H9 (cell line): Measurements from ENCODE around the gene CHMP4A. TPM values are rescaled to one million over a fixed set of nuclear protein-coding genes. Genes with fewer than 3 reads are reported as not detected.

Source experiments
- DNase-seq: peaks from one replicate; pipeline ENCODE4 v3.0.0-alpha.2; 2017
- H2AFZ ChIP-seq: one replicate; pipeline ENCODE4 v1.6.1; 2013; ENCODE audit warnings: mild to moderate bottlenecking, low read length, control low read depth, moderate library complexity
- H2AK5ac ChIP-seq: 2 replicates; pipeline ENCODE4 v1.6.1; 2013; ENCODE audit warnings: low read length, control low read depth, mixed read lengths; ENCODE audit not compliant: insufficient read length
- H2BK120ac ChIP-seq: one replicate; pipeline ENCODE4 v1.6.1; 2013; ENCODE audit warnings: low read depth, mild to moderate bottlenecking, low read length, control low read depth, inconsistent platforms; ENCODE audit not compliant: poor library complexity, severe bottlenecking
- H2BK12ac ChIP-seq: 2 replicates; pipeline ENCODE4 v1.6.1; 2013; ENCODE audit warnings: low read length, control low read depth, mixed read lengths, low read depth; ENCODE audit not compliant: insufficient read length
- H2BK15ac ChIP-seq: 2 replicates; pipeline ENCODE4 v1.6.1; 2013; ENCODE audit warnings: low read depth, low read length, control low read depth
- H2BK20ac ChIP-seq: one replicate; pipeline ENCODE4 v1.6.1; 2013; ENCODE audit warnings: low read depth, mild to moderate bottlenecking, low read length, control low read depth, inconsistent platforms; ENCODE audit not compliant: poor library complexity, severe bottlenecking
- H2BK5ac ChIP-seq: 2 replicates; pipeline ENCODE4 v1.6.1; 2013; ENCODE audit warnings: low read length, control low read depth, mixed read lengths; ENCODE audit not compliant: insufficient read length
- H3K14ac ChIP-seq: 2 replicates; pipeline ENCODE4 v1.6.1; 2013; ENCODE audit warnings: low read length, control low read depth; ENCODE audit not compliant: insufficient read depth
- H3K18ac ChIP-seq: 2 replicates; pipeline ENCODE4 v1.6.1; 2013; ENCODE audit warnings: low read depth, mild to moderate bottlenecking, mixed read lengths, low read length, control low read depth; ENCODE audit not compliant: insufficient read length
- H3K23ac ChIP-seq: 2 replicates; pipeline ENCODE4 v1.6.1; 2013; ENCODE audit warnings: low read length, control low read depth, mixed read lengths, low read depth; ENCODE audit not compliant: insufficient read length
- H3K23me2 ChIP-seq: 2 replicates; pipeline ENCODE4 v1.6.1; 2013; ENCODE audit warnings: low read depth, mild to moderate bottlenecking, mixed read lengths, low read length, control low read depth; ENCODE audit not compliant: insufficient read length, poor library complexity, severe bottlenecking
- H3K27ac ChIP-seq: 2 replicates; pipeline ENCODE4 v1.5.1; 2013; ENCODE audit warnings: low read length, control low read depth, mixed read lengths, low read depth; ENCODE audit not compliant: insufficient read length
- H3K27me3 ChIP-seq: 2 replicates; pipeline ENCODE4 v1.6.1; 2013; ENCODE audit warnings: low read length, control low read depth, inconsistent platforms; ENCODE audit not compliant: insufficient read depth
- H3K4ac ChIP-seq: 2 replicates; pipeline ENCODE4 v1.6.1; 2013; ENCODE audit warnings: low read depth, mild to moderate bottlenecking, control low read depth, inconsistent platforms, low read length, moderate library complexity
- H3K4me1 ChIP-seq: 2 replicates; pipeline ENCODE4 v1.6.1; 2013; ENCODE audit warnings: low read length, control low read depth, inconsistent platforms; ENCODE audit not compliant: insufficient read depth
- H3K4me2 ChIP-seq: 2 replicates; pipeline ENCODE4 v1.6.1; 2013; ENCODE audit warnings: low read length, control low read depth, mixed read lengths; ENCODE audit not compliant: insufficient read length, insufficient read depth
- H3K56ac ChIP-seq: 2 replicates; pipeline ENCODE4 v1.6.1; 2013; ENCODE audit warnings: low read depth, mild to moderate bottlenecking, mixed read lengths, low read length, control low read depth; ENCODE audit not compliant: insufficient read length
- H3K79me1 ChIP-seq: 2 replicates; pipeline ENCODE4 v1.6.1; 2013; ENCODE audit warnings: low read depth, mild to moderate bottlenecking, moderate library complexity, low read length, control low read depth, inconsistent platforms; ENCODE audit not compliant: insufficient read depth, poor library complexity, severe bottlenecking
- H3K79me2 ChIP-seq: 2 replicates; pipeline ENCODE4 v1.6.1; 2013; ENCODE audit warnings: low read length, control low read depth, inconsistent platforms; ENCODE audit not compliant: insufficient read depth
- H3K9ac ChIP-seq: 2 replicates; pipeline ENCODE4 v1.6.1; 2013; ENCODE audit warnings: low read length, control low read depth, mixed read lengths; ENCODE audit not compliant: insufficient read length; ENCODE audit errors: extremely low read depth
- H3K9me3 ChIP-seq: one replicate; pipeline ENCODE4 v1.6.1; 2013; ENCODE audit warnings: low read depth, low read length, inconsistent platforms; ENCODE audit not compliant: control insufficient read depth
- H3T11ph ChIP-seq: one replicate; pipeline ENCODE4 v1.6.1; 2013; ENCODE audit warnings: mild to moderate bottlenecking, low read length, control low read depth, inconsistent platforms
- H4K20me1 ChIP-seq: one replicate; pipeline ENCODE4 v1.6.1; 2013; ENCODE audit not compliant: control insufficient read depth, insufficient read length, insufficient read depth
- H4K5ac ChIP-seq: 2 replicates; pipeline ENCODE4 v1.6.1; 2013; ENCODE audit warnings: low read depth, mild to moderate bottlenecking, mixed read lengths, low read length, control low read depth; ENCODE audit not compliant: insufficient read length
- H4K8ac ChIP-seq: replicated peaks from 2 replicates; pipeline ENCODE4 v1.6.1; 2013; ENCODE audit warnings: low read length, control low read depth, mixed read lengths, low read depth; ENCODE audit not compliant: insufficient read length
- H4K91ac ChIP-seq: 2 replicates; pipeline ENCODE4 v1.6.1; 2013; ENCODE audit warnings: low read depth, mild to moderate bottlenecking, moderate library complexity, mixed read lengths, low read length, control low read depth; ENCODE audit not compliant: insufficient read length
- H3K27ac Mint-ChIP-seq, 3 experiments: 2 replicates in 2 of 3; 3 replicates in 1 of 3; pipeline ENCODE4 v1.8.0; 2020 to 2021; ENCODE audit warnings: mixed read lengths in 3 of 3, mild to moderate bottlenecking in 1 of 3, moderate library complexity in 1 of 3
- H3K27me3 Mint-ChIP-seq: 2 replicates; pipeline ENCODE4 v1.8.0; 2021; ENCODE audit warnings: low read depth, mild to moderate bottlenecking, moderate library complexity, mixed read lengths
- H3K36me3 Mint-ChIP-seq, 3 experiments: 2 replicates in 2 of 3; 3 replicates in 1 of 3; pipeline ENCODE4 v1.8.0; 2020 to 2021; ENCODE audit warnings: low read depth in 3 of 3, mixed read lengths in 3 of 3; ENCODE audit not compliant: insufficient read depth in 1 of 3
- H3K4me1 Mint-ChIP-seq, 2 experiments: 2 replicates each; pipeline ENCODE4 v1.8.0; 2020; ENCODE audit warnings: mixed read lengths in 2 of 2
- H3K4me3 Mint-ChIP-seq, 2 experiments: 2 replicates in 1 of 2; 3 replicates in 1 of 2; pipeline ENCODE4 v1.8.0; 2020 to 2021; ENCODE audit warnings: mild to moderate bottlenecking in 2 of 2, mixed read lengths in 2 of 2, moderate library complexity in 1 of 2
- H3K9me3 Mint-ChIP-seq, 2 experiments: 2 replicates in 1 of 2; 3 replicates in 1 of 2; pipeline ENCODE4 v1.8.0; 2020; ENCODE audit warnings: mild to moderate bottlenecking in 2 of 2, mixed read lengths in 2 of 2, moderate library complexity in 1 of 2
- WGBS: extraction: QIAGEN DNeasy Blood & Tissue Kit; methylation state at CpG from one replicate; pipeline ENCODE4 v1.1.7; 2013; ENCODE audit warnings: missing lambda C conversion rate, low lambda C conversion rate, mixed read lengths; ENCODE audit not compliant: insufficient read length; ENCODE audit errors: extremely low coverage; 5-methylcytosine and 5-hydroxymethylcytosine counted together
- total RNA-seq: library from RNA; stranded (reverse); gene quantifications from 2 replicates; pipeline ENCODE4 v1.2.1, GENCODE V29; 2021
- TF ChIP-seq, protein P1 (sequence below): fragments of 200-600 bp; sonication (generic); conservative IDR thresholded peaks from 3 replicates; pipeline ENCODE4 v1.8.0; 2021; ENCODE audit warnings: antibody characterized with exemption, mild to moderate bottlenecking

CHMP4A gene
- total RNA-seq, 1 experiment from 2014 or later = 46.2 TPM

DNA sequence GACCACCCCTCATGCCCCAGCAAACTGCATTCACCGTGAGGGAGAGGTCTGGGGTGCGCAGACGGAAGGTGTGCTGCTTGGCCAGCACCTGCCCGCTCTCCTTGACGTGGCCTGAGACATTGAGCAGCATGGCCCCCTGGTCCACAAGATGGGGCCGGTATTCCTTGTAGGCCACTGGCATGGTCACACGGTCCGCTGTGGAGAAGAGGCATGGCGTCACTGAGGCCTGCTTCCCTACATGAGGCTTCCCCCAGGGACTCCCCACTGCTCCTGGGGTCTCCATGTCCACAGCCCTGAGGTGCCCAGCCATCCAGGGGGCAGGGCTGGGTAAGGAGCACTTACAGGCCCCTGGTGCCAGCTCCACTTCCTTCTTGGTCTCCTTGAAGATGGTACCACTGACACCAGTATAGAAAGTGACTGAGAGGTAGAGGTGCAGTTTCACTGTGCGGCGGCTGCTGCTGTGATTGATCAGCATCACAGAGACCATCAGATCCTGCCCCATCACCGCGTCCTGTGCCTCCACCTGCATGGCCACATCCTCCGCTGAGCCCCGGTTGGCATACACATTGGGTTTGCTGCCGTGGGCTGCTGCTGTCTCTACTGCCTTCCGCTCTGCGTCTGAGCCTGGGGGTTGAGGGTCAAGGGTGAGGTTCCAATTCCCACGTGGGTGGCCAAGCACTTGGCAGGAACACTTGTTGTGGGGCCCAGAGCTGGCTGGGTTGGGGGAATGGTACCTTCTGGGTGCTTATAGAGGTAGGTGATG is 41.5 kb upstream of the CHMP4A start:
- no peak overlapping the region for H3K18ac ChIP-seq
- no peaks in the 10 kb centered on the region for H3K79me1 ChIP-seq
- peak overlapping the region in 2 of 3 experiments; percentile 44 to 65; a peak in 2 of 7 replicates for H3K27ac Mint-ChIP-seq
- peak; percentile 20 for DNase-seq
- no peaks in the 10 kb centered on the region; a peak in 1 of 4 replicates for H3K4me1 Mint-ChIP-seq
- no peaks in the 10 kb centered on the region for H3K79me2 ChIP-seq
- no peak overlapping the region for H3K9ac ChIP-seq
- no peak overlapping the region for H3K56ac ChIP-seq
- no peaks in the 10 kb centered on the region; the same call in 1 of the 2 replicates for H3K27me3 Mint-ChIP-seq
- H3T11ph ChIP-seq = no peak overlapping the region
- H4K91ac ChIP-seq = no peak overlapping the region
- H3K27me3 ChIP-seq = no peaks in the 10 kb centered on the region
- no peak overlapping the region for H4K5ac ChIP-seq
- no peak overlapping the region for H2AK5ac ChIP-seq
- H2AFZ ChIP-seq = no peak overlapping the region
- no peak overlapping the region for H4K8ac ChIP-seq
- H3K4ac ChIP-seq = no peak overlapping the region
- no peak overlapping the region for H2BK5ac ChIP-seq
- H3K14ac ChIP-seq = no peak overlapping the region; the same call in 1 of the 2 replicates
- H3K27ac ChIP-seq = no peak overlapping the region
- H3K4me1 ChIP-seq = no peaks in the 10 kb centered on the region
- no peaks in the 10 kb centered on the region for H3K9me3 ChIP-seq
- no peaks in the 10 kb centered on the region for H4K20me1 ChIP-seq
- no peak overlapping the region for H2BK15ac ChIP-seq
- no peak overlapping the region for H2BK20ac ChIP-seq
- no CpG with 5 or more reads among the region's 19 CpGs for WGBS
- H2BK120ac ChIP-seq = no peak overlapping the region
- no peaks in the 10 kb centered on the region for H3K9me3 Mint-ChIP-seq
- no peaks in the 10 kb centered on the region for H3K23me2 ChIP-seq
- TF ChIP-seq, protein P1, sequence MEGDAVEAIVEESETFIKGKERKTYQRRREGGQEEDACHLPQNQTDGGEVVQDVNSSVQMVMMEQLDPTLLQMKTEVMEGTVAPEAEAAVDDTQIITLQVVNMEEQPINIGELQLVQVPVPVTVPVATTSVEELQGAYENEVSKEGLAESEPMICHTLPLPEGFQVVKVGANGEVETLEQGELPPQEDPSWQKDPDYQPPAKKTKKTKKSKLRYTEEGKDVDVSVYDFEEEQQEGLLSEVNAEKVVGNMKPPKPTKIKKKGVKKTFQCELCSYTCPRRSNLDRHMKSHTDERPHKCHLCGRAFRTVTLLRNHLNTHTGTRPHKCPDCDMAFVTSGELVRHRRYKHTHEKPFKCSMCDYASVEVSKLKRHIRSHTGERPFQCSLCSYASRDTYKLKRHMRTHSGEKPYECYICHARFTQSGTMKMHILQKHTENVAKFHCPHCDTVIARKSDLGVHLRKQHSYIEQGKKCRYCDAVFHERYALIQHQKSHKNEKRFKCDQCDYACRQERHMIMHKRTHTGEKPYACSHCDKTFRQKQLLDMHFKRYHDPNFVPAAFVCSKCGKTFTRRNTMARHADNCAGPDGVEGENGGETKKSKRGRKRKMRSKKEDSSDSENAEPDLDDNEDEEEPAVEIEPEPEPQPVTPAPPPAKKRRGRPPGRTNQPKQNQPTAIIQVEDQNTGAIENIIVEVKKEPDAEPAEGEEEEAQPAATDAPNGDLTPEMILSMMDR = no peak
- H3K36me3 Mint-ChIP-seq = no peaks in the 10 kb centered on the region
- no peak overlapping the region for H3K4me2 ChIP-seq
- no peak overlapping the region for H3K4me3 Mint-ChIP-seq
- no peak overlapping the region for H3K23ac ChIP-seq
- H2BK12ac ChIP-seq = no peak overlapping the region
